Activated gamma-delta T cell treated with Interleukin-2 at 50 U/mL for 16 hours (primary cell): ENCODE results near the gene TCAP.

Source experiments
- DNase-seq: peaks from one replicate; pipeline ENCODE4 v3.0.0-alpha.2; 2020

The TCAP gene

GRCh38 chr17:39652587-39653315 lies 12.4 kb upstream of the TCAP start:
- DNase-seq = no peak

GRCh38 chr17:39653316-39653661 lies 11.9 kb upstream of the TCAP start:
- no peak for DNase-seq

- peak; percentile 77 for DNase-seq
Measured at GRCh38 chr17:39653662-39654331, 11.4 kb upstream of the TCAP start.

- DNase-seq = no peak
Measured at GRCh38 chr17:39655105-39655504, 10.0 kb upstream of the TCAP start.

GRCh38 chr17:39658346-39658745 lies 6.8 kb upstream of the TCAP start:
- DNase-seq = no peak

- no peak for DNase-seq
Measured at GRCh38 chr17:39658760-39659159, 6.4 kb upstream of the TCAP start.

GRCh38 chr17:39659279-39660010 lies 5.7 kb upstream of the TCAP start:
- no peak for DNase-seq

- DNase-seq = no peak
Measured at GRCh38 chr17:39660011-39660360, 5.2 kb upstream of the TCAP start.

- no peak for DNase-seq
Measured at GRCh38 chr17:39660397-39661385, 4.5 kb upstream of the TCAP start.

GRCh38 chr17:39661744-39662541 lies 3.2 kb upstream of the TCAP start:
- no peak for DNase-seq

GRCh38 chr17:39662551-39663339 lies 2.4 kb upstream of the TCAP start:
- no peak for DNase-seq

- no peak for DNase-seq
Measured at GRCh38 chr17:39663340-39663687, 1.8 kb upstream of the TCAP start.

GRCh38 chr17:39663688-39664580 lies 1.2 kb upstream of the TCAP start:
- DNase-seq = no peak

- no peak for DNase-seq
Measured at GRCh38 chr17:39665642-39666224, 584 bp downstream of the TCAP start.

GRCh38 chr17:39666231-39666600 lies 1.1 kb downstream of the TCAP start:
- no peak for DNase-seq

GRCh38 chr17:39666601-39667261 lies 1.6 kb downstream of the TCAP start:
- DNase-seq = no peak

- DNase-seq = no peak
Measured at GRCh38 chr17:39667262-39667944, 2.3 kb downstream of the TCAP start.
